G401 (cell line): Measurements from ENCODE around the gene SDHB. TPM values are rescaled to one million over a fixed set of nuclear protein-coding genes. Genes with fewer than 3 reads are reported as not detected.
"Not testable (repeated sequence)": the region's sequence is repeated elsewhere in the genome, so short reads cannot be mapped to it uniquely, and the experiment has no call there.

Experiments
- DNase-seq: peaks from one replicate; pipeline ENCODE4 v3.0.0-alpha.2; 2015; ENCODE audit warnings: low spot score
- in situ Hi-C: cut with HindIII; loops from 2 replicates; pipeline ENCODE4 v1.10.0; 2016; ENCODE audit warnings: low sequenced_read_pairs, mixed read lengths
- total RNA-seq: library from RNA; depleted of rRNA; stranded (reverse); fragments of >200 nt; shearing (Covaris generic); gene quantifications from 2 replicates; pipeline ENCODE4 v1.2.3, GENCODE V29; 2014

Gene SDHB
- total RNA-seq, 1 experiment from 2014 or later, result 192 TPM

GRCh38 chr1:17078991-17079868 is 25.4 kb upstream of the SDHB start:
- DNase-seq, result no peak
- in situ Hi-C loops, result no loop called here

DNA sequence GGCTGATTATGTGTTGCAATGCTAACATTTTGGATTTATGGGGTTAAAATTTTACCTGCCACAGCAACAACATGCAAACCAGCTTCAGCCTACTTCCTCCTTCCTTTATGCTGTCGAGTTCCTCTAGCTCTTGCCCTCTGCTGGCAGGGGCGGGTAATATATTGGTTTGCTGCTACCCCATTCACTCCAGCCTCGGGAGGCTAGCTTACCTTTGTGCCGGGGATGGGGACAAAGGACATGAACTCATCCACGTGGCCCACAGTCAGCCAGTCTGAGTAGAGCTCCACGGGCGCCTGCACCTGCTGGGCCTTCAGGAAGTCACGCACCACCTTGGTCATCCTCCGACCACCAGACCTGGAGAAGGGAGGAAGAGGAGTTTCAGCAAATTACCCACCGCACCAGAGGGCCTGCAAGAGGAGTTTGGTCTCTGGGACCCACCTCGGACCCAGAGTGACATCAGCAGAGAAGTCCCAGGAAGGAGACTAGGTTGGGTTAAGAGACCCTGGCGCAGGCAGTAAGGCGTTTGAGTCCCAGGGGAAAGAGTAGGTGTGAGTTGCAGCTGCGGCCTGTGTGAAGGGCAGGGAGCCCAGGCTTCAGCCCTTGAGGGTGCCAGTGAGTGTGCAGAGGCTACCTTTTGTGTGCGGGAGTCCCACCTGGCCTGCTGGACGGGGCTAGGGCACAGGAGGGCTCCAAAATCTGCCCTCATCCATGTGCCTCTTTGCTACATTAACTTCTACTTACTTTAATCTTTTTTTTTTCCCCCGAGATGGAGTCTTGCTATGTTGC is 21.8 kb upstream of the SDHB start:
- in situ Hi-C loops, result no loop called here
- no peak for DNase-seq

DNA sequence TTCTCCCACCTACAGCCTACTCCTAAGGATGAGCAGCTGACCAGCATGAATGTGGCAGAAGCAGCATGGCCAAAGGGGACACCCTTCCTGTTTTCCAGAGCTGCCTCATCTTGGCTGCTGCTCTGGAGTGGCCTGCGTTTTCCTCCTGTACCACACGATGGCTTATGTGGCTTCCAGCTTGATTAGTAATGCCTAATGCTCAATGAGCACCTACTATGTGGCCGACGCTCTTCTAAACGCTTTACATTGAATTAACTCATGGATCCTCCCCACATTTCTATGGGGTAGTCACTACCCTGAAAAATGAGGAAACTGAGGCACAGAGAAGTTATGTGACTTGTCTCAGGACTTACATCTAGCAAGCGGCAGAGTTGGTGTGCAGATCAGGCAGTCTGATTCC is 18.0 kb upstream of the SDHB start:
- no peak for DNase-seq
- in situ Hi-C loops, result no loop called here

DNA sequence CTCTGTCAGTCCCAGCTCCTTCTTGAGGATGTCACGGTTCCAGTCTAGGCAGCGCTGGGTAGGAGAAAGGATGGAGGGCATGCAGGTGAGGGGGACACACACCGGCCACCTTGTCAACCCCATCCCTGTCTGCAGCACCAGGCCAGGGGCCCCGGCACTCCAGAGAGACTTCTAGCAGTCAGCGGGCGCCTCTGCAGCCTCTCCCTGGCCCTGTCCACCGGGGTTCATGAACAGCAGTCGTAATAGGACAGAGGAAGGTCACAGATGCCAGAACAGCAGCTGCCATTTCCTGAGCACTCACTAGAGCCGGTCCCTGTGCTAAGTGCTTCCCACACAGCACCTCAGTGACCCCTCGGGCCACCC is 16.3 kb upstream of the SDHB start:
- in situ Hi-C loops, result no loop called here
- DNase-seq, result no peak

GRCh38 chr1:17069452-17070162 is 15.8 kb upstream of the SDHB start:
- in situ Hi-C loops, result no loop called here
- DNase-seq, result no peak

GRCh38 chr1:17068789-17069188 is 15.0 kb upstream of the SDHB start:
- DNase-seq, result no peak
- in situ Hi-C loops, result no loop called here

DNA sequence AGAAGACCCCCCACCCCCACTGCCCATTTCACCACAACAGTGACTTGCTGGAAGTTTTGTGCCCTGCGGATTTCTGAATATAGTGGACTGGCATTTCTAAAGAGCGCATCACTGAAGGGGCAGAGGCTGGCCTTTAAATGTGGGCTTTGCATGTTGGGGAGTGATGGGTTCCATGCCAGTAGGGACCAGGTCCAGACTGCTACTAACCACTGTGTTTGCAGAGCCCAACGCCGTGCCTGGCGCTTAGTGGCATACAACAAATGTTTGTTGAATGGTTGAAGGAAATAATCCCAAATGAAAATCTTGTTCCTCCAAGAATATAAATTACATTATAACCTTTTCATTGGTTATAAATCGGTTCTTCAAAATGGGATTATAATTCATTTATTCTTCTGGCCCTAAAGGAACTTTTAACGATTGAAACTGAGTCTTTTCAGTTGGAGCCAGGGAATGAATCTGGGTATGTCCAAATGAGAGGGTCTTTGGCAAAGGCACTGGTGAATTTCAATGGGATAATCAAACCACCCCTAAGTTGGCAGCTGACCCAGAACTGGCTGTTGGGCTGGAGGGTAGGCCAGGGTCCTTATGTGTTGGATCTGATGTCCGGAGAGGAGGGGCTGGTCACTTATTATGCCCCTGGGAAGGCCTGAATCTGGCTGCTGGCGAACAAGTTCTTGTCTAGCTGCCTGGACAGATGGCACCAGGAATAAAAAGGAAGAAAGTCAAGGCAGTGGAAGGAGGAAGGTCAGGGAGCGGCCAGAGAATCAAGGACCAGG is 13.8 kb upstream of the SDHB start:
- DNase-seq, result no peak
- in situ Hi-C loops, result no loop called here

- DNase-seq, result no peak
- in situ Hi-C loops, result no loop called here
Observed at GRCh38 chr1:17067069-17067426, 13.2 kb upstream of the SDHB start.

DNA sequence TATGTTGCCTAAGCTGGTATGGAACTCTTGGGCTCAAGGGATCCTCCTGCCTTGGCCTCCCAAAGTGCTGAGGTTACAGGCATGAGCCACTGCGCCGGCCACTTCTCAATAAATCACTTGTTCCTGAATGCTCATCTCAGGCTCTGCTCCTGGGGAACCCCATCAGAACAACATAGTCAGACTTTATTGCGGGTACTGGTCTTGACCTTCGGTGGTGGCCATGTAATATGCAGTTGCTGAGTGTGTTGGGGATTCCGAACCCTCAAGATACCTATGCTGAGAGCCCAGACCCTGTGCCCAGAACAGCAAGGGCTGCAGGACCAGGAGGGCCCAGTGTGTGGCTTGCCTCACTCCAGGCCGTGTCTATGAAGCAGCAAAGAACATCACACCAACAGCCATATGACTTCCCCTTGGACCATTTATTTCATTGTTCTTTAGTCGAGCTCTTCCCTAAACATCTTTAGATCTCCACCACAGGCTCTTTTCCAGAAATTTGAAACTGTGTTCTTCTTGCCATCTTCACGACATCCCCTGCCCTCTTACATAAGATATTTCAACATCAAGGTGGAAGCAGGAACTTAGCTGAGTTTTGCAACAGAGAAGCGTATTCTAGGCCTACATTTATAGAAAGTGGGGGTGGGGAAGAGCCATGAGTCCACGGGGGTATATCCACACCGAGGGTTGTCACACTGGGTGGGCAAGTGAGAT is 12.7 kb upstream of the SDHB start:
- DNase-seq, result no peak
- in situ Hi-C loops, result no loop called here

- no peak for DNase-seq
- in situ Hi-C loops, result no loop called here
Observed at GRCh38 chr1:17065666-17066065, 11.8 kb upstream of the SDHB start.

GRCh38 chr1:17062751-17063150 is 8.9 kb upstream of the SDHB start:
- not testable (repeated sequence) for DNase-seq

DNA sequence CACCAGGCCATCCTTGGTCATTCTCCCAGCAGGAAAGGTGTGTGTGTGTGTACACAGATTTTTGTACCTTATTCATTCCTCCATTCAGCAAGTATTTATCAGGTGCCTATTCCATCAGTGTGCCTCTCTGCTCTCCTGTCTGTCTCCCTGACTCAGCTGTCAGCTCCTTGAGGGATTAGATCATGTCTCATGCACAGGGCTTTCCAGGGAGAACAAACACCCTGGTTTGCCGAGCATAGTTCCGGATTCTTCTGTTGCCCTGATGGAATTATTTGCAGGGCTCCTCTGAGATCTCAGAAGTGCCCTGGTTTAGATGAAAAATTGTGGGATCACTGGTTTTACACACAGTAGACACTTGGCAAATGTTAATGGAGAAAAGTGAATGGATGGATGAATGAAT is 8.1 kb upstream of the SDHB start:
- in situ Hi-C loops, result no loop called here
- DNase-seq, result no peak

More at GRCh38 chr1:17062751-17063150, 8.9 kb upstream of the SDHB start:
- in situ Hi-C loops, result not testable (repeated sequence)

DNA sequence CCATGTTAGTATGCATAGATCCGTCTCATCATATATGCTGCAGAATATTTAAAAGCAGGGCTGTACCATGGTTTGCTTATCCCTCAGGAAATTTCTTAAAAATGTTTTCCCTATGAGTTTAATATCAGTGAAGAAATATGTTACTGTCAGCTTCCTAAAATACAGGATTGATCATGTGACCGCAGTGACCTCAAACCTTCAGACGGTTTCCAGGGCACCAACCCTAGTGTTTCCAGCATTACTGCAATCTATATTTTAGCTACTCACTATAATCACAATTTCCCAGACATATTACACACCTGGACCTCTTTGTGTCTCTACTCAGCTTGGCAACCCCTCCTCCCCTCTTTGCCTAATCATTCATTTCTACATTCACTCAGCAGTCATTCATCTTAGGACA is 7.7 kb upstream of the SDHB start:
- DNase-seq, result no peak
- in situ Hi-C loops, result no loop called here

GRCh38 chr1:17060306-17060749 is 6.5 kb upstream of the SDHB start:
- in situ Hi-C loops, result no loop called here
- DNase-seq, result no peak

GRCh38 chr1:17059391-17060305 is 5.8 kb upstream of the SDHB start:
- peak; percentile 86 for DNase-seq
- in situ Hi-C loops, result no loop called here

DNA sequence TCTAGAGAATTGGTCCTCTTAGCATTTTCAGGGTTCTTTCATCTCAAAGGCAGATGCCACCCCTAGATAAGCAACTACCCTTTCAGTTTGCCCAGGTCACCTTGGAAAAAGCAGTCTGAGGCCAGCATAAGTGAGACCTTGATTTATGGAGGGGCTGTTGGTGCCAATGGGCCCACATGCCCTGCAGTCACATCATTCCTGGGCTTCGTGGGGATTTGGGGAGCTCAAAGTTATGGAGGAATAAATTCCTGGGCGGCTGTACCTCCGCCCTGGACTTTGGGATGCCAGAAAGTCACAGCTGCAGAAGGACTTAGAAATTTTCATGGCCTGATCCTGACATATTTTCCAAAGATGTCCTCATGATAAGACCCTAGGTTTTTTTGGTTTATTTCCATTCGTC is 2.7 kb upstream of the SDHB start:
- in situ Hi-C loops, result no loop called here

DNA sequence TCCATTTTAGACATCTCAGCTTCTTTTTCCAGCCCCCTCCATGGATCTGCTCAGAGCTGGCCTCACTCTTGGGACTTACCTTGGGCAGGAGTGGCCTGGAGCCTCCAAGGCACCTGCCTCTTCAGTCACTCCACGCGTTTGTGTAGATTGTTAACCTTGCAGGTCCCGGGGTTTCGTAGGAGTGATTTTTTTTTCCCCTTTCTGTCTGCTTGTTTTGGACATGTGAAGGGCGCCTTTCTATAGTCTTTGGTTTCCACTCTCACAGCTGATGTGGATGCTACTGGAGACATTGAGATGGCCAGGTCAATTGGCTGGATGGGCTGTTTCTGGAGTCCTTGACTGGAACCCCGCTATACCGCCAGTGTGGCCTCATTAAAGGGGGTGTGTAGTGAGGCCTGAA is 2.0 kb upstream of the SDHB start:
- DNase-seq, result no peak
- in situ Hi-C loops, result no loop called here

More for the DNA sequence above, 2.7 kb upstream of the SDHB start:
- no peak for DNase-seq
